Renal pelvis (tissue), 4 donors: ENCODE data around the gene CADM2. TPM values are rescaled to one million over a fixed set of nuclear protein-coding genes. Genes with fewer than 3 reads are reported as not detected.
"Not testable (repeated sequence)": the region's sequence is repeated elsewhere in the genome, so short reads cannot be mapped to it uniquely, and the experiment has no call there.

Source experiments
- DNase-seq: peaks from one replicate; pipeline ENCODE4 v3.0.0-alpha.2; 2013
- polyA plus RNA-seq, 3 donors: library from polyadenylated mRNA; unstranded; fragments of 120-200 nt; gene quantifications; one replicate each; pipeline ENCODE4 v1.2.1, GENCODE V29; 2013; ENCODE audit not compliant: insufficient read length in 3 of 3

Gene CADM2
- polyA plus RNA-seq, 3 donors, result 0.38 to 0.57 (median 0.44) TPM

DNA sequence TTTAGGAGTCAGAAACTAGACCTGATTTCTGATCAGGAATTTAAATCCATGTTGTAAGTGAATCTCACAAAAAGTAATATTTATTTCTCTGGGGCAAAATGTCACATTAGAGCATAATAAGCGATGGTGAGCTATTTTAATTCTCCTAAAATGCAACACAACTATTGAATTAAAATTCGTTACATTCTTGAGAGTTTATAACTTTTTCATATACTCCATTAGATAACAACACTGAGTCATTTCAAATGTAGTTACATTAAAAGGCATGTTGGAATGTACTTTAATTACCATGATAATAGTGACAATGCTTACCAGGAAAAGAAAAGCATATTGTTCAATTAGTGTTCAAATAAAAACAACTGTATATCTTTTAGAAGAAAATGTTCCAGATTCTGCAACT, 116.9 kb downstream of the CADM2 start:
- no peak for DNase-seq

DNA sequence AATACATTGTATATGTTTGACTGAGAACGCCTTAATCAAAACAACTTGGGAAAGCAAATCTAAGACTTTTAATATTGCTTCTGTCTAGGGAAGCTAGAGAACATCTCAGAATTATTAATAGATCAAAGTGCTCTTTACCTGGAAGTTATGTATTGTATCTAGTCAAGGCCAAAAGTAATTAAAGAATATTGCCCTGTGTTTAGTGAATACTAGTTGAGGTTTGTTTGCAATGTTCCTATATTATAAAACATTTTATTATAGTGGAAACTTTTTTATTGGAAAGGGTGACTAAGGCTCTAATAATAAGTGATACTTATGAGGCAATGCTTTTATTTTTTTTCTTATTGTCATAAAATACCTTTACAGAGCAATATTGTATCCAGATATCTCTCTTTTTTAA, 118.2 kb downstream of the CADM2 start:
- no peak for DNase-seq

DNA sequence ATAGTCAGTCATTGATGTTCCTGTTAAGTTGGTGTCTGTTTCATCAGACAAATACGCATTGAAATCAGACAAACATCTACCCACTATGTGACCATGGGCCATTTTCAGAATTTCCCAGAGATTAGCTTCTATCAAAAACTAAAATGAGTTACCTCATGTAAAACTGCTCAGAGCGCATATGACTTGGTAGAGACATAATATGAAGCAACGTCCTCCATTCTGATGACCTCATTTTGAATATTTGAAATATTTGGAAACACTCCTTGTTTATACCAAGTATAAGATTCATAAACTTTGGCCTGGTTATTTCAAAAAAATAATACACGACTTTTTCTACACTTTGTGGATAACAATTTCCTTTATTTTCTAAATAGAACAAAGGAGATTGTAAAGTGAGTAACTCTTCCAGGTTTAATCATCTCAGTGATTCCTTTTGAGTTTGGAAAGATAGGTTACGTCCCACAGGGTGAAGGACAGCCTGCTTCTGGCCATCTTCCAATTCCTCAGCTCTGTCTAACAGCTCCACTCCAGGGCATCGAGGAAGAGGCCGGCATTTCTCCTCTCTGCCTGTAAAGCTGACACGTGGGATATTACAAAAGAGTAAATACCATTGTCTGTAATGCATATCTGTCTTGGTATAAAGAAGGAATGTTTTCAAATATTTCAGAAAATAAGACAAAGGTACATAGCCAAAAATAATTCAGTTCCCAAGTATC, 122.6 kb downstream of the CADM2 start:
- no peak for DNase-seq

DNA sequence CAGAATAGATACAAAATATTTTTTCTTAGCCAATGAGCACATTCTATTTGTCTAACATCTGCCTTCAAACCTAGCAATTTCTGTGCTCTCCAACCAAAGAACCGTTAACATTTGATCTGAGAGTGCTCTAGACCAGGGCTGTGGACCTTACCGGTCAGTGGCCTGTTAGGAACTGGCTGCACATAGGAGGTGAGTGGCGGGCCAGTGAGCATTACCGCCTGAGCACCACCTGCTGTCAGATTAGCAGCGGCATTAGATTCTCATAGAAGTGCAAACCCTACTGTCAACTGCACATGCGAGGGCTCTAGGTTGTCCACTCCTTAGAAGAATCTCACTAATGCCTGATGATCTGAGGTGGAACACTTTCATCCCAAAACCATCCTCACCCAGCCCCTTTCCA, 131.7 kb downstream of the CADM2 start:
- no peak for DNase-seq

DNA sequence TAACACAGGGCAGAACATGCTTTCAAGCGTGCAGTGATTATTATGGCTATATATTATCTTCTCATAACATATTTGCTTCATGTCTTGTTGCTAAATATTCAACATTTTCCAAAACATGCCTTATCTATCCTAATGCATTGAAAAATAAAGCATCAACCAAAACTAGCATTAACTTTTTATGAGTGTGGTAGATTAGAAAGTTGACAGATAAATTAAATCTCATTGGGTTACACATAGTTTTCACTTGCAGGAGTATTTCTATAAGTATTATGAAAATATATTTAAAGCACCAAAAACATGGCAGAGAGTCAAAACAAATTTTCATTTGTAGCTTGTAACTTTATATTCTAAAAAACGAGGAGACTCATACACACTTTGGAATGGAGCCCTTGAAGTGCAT, 141.5 kb downstream of the CADM2 start:
- no peak for DNase-seq

DNA sequence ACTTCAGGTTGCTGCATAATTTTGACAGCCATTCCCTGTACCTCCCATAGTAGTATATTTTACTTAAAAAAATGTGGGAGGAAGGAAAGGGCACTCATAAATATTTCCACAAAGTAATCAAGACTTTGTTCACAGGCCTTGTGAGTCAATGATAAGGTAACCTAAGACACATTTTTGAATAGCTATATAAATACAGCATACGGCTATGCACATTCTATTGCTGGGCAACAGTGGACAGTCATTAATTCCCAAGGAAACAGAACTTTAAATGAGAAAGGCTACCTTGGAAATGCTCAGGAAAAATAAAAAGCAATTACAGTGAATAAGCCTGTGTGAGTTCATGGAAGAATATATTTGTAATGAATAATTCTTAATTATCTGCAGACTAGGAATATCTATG, 144.0 kb downstream of the CADM2 start:
- no peak for DNase-seq

DNA sequence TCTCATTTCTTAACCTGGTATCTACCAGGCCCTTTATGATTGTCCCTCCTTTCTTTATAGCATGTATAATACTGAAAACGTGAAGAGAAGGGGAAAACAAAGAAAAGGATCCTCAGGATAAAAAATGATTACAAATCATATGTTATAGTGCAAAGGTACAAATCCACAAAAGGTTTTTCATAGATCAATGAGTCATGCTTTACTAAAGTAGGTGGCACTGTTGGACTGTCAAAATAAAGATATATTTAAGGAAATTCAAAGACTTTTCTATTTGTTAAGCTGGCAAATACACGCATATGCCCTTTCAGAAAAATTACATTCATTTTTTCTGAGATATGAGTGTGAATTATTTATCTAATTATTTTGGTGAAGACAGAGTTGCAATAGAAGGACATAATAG, 151.6 kb downstream of the CADM2 start:
- no peak for DNase-seq

DNA sequence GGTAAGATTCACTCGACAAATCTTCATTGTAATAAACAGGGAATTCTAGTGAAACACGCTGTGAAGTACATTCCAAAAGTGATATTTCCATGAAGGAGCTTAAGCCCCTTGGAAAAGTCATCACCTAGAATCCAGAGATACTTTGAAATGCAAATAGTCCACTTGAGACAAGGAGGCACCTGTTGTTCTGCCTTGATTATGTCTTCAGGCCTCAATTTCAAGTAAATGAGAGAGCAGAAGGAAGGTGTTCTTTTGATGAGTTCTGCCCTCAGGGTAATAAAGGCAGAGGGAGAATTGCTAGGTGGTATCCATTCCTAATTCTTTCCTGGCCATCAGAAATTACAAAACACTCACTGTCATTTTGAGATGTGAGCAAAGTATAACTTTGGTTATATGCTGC, 162.1 kb downstream of the CADM2 start:
- DNase-seq, result no peak

DNA sequence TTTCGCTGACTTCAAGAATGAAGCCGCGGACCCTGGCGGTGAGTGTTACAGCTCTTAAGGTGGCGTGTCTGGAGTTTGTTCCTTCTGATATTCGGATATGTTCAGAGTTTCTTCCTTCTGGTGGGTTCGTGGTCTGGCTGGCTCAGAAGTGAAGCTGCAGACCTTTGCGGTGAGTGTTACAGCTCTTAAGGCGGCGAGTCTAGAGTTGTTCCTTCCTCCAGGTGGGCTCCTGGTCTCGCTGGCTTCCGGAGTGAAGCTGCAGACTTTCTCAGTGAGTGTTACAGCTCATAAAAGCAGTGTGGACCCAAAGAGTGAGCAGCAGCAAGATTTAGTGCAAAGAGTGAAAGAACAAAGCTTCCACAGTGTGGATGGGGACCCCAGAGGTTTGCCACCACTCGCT, 174.1 kb downstream of the CADM2 start:
- not testable (repeated sequence) for DNase-seq

DNA sequence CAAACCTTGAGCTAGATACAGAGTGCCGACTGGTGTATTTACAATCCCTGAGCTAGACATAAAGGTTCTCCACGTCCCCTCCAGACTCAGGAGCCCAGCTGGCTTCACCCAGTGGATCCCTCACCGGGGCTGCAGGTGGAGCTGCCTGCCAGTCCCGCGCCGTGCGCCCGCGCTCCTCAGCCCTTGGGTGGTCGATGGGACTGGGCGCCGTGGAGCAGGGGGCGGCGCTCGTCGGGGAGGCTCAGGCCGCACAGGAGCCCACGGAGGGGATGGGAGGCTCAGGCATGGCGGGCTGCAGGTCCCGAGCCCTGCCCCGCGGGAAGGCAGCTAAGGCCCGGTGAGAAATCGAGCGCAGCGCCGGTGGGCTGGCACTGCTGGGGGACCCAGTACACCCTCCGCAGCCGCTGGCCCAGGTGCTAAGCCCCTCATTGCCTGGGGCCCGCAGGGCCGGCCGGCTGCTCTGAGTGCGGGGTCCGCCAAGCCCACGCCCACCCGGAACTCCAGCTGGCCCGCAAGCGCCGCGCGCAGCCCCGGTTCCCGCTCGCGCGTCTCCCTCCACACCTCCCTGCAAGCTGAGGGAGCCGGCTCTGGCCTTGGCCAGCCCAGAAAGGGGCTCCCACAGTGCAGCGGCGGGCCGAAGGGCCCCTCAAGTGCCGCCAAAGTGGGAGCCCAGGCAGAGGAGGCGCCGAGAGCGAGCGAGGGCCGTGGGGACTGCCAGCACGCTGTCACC, 175.1 kb downstream of the CADM2 start:
- DNase-seq, result not testable (repeated sequence)

DNA sequence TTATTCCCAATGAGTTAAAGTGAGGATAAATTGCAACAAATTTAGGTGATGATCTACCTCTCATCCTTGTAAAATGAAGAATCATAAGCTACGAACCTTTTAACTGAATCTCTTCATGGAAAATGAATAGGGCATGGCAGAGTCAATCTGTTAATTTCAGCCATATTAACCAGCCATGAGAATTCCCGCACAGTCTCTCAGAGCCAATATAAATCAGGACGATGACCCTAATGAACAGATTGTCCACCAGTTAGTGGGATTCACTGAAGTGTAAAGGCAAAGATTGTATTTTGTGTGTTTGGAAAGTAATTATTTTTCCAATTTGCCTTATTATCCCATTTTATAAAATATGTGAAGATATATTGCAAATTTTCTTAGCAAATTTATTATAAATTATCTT, 183.8 kb downstream of the CADM2 start:
- no peak for DNase-seq

DNA sequence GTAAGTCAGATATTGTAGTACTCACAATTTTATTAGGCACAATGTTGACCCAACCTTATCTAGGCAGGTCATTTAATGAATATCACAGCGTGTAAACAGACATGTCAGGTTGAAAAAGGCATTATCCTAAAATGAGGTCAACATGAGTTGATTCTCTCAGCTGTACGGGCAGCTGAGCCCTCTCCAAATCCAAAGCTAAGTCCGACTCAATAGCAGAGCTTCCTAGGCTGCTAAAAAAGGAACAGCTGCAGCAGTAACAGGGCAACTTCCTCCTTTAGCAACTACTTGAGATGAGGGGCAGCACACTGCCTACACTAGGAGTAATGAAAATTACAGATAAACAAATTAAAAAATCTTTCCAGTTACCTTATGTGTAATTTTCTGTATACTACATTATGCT, 189.2 kb downstream of the CADM2 start:
- no peak for DNase-seq

DNA sequence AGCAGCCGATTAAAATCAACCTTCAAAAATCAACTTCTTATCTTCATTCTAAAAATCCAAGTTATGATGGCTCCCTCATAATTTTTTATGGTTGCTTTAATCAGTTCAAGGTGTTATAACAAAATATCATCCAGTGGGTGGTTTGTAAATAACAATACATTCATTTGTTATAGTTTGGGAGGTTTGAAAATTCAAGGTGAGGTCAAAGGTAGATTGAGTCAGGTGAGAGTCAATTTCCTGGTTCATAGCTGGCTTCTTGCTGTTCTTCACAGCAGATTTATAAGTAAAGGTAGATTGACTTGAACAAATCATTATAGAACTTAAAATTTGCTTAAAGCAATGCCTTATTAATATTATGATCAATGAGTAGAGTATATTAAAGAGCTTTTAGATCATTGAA, 192.8 kb downstream of the CADM2 start:
- DNase-seq, result no peak

DNA sequence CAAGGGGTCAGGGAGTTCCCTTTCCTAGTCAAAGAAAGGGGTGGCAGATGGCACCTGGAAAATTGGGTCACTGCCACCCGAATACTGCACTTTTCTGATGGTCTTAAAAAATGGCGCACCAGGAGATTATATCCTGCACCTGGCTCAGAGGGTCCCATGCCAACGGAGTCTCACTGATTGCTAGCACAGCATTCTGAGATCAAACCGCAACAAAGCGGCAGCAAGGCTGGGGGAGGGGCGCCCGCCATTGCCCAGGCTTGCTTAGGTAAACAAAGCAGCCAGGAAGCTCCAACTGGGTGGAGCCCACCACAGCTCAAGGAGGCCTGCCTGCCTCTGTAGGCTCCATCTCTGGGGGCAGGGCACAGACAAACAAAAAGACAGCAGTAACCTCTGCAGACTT, 194.5 kb downstream of the CADM2 start:
- DNase-seq, result not testable (repeated sequence)

DNA sequence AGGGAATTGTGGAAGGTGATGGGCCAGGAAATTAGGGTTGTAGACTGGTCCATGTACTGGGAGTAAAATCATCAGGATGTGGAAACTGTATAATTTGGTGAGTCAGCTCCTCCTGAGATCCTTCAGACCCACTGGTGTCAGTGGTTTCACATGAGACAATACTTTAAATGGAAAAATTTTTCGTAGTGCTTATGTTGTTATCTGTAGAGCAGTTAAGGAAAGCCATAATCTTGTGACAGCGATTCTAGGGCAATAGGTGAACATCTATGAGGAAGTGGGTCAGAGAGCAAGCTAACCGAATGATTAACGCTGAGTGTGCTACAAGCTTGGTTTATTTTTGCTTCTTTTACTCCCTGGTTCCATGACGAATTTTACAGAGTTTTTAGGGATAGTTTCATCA, 200.6 kb downstream of the CADM2 start:
- DNase-seq, result no peak

DNA sequence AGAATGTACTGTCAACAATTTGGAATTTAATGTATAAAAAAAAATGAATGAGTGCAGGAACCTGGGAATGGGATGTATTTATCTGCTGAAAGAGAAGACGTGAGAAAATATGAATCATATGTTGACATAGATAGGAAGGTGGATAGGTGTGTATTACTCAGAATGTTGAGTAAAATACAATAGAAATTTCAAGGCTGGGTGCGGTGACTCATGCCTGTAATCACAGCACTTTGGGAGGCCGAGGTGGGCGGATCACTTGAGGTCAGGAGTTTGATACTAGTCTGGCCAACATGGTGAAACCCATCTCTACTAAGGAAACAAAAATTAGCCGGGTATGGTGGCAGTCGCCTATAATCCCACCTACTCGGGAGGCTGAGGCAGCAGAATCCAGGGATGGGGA, 202.8 kb downstream of the CADM2 start:
- DNase-seq, result no peak

DNA sequence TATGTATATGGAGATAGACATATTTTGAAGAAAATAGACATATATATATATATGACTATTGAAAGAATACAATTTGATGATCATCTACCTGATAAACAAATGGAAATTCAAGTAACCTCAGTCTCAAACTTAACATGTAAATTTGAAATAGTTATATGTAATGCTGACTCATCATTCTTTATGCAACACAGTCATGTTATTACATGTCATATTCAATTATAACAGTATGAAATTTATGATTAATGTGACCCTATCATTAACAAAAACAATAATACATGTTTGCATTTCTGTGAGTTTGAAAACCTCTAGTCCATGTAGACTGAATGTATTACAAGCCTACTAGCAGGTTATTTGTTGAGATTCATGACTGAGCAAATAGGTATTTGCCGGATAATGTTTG, 204.1 kb downstream of the CADM2 start:
- DNase-seq, result no peak

DNA sequence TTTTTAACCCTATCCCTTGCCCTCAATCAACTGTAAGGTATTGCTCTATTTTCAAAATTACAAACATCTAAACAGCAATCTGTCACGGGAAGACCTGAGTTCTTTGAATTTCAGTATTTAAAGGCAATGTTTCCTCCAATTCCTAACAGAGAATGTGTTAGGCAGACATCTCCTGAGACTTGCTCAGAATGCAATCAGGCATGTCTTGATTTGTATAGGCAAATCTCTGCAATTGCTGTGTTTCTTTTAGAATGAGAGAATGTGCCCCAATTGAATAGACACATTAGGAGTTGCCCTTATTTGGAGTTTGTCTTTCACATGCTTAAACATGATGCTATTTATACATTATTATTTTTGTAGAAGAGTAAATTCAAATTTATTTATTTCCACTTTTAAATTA, 205.6 kb downstream of the CADM2 start:
- DNase-seq, result no peak

DNA sequence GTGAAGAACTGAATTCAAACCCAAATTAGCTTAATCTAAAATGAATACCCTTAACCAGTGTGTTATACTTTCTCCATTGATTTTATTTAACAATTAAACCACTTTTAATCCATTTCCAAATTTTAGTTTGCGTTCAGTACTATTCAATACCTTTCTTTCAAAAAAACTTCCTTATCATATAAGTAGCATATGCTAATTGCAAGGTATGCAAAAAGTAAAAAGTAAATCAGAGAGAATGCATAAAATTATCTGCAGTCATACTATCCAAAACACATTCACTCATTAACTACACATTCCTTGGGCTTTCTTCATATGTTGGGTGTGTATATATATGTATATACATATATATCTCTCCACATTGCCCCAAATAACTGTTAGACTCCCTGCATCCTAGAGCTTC, 208.8 kb downstream of the CADM2 start:
- DNase-seq, result no peak

DNA sequence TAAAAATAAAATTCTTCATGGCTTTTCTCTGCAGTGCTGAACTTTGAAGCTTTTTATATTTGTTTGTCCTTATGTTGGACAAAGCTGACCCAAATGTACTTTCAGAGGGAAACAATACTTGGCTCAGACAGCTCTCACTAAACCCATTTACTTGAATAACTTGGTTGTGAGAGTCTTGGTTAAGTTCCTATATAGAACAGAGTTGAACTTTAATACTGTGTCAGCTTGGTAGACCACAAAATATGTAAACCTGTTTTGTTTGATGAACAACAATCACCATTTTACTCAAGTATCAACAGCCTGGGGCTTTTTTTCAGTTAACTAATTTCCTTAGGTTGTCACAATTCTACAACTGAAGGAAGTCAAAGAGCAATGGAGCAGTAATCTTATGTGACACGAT, 211.9 kb downstream of the CADM2 start:
- no peak for DNase-seq

DNA sequence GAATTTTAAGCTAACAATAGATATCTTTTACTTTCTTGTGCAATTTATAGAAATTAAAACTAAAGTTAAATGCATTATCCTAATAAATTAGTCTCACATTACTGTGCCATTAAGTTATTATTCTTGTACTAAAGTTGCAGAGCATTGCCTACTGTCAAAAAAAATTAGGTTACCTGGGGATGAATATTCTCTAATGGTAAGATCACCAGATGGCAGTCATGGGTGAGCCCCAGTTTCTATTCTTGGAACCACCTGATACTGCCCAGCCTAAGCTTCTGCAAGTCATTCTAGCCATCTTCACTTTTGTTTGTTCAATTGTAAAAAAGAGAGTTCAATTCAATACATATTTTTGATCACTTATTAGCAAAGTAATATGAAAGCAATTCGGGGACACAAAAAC, 213.2 kb downstream of the CADM2 start:
- no peak for DNase-seq

DNA sequence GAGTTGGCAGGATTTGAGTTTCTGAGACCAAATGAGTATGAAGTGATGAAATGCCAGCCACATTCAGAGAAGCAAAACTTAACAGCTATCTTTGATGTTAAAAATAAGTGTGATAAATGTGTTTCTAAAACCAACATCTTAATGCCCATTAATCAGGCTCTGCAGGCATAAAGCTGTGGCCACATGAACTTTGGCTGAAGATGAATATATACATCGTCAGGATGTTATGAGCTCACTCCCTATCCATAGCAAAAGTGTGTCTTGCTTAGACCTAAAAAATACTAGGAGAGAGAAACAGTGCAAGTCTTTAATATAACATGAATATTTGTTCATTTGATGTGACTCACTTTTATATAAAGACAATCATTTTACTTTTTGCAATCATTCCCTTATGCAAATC, 218.0 kb downstream of the CADM2 start:
- DNase-seq, result no peak

DNA sequence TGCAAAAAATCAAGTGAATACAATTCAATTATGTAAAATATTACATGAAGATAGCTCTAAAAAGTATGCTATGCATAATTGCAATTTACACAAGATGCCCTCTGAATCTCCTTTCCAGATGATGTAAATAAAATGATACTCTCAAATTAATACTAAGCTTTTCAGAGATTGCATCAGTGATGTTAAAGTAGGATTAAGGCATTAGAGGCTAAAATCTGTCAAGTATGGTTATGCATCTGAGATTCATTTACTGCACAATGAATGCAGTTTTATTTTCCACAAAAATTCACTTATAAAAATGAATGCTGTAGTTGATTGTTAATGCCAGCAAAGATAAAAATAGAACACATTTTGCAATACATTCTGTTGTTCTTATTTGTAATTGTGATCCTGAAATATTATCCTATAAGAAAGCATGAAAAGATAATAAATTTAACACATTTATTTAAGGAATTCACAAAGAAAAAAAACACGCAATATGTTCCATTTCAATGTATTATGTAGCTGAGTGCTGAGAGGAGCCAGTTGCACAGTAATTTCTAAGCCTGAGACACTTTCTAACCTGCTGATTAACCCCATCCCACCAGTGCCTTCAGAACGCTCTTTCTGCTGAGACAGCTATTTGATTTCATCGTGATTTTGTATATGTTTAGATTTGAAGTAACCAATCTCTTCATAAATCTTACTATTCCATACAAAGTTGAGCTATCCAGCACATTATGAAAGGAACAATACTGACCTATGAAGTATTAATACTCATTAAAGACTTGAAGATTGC, 224.4 kb downstream of the CADM2 start:
- DNase-seq, result no peak
